Thyroid gland (tissue), 4 donors: ENCODE data around the gene C22orf31. TPM values are rescaled to one million over a fixed set of nuclear protein-coding genes. Genes with fewer than 3 reads are reported as not detected.

Source experiments
- DNase-seq, 2 donors: peaks; one replicate each; pipeline ENCODE4 v3.0.0-alpha.2; 2019
- H3K27ac ChIP-seq, 3 donors: fragments of 200-600 bp; sonication (generic); 1 replicate in 2 of 3; 2 replicates in 1 of 3; pipeline ENCODE4 v1.5.1; 2016 to 2019; ENCODE audit warnings: mild to moderate bottlenecking in 1 of 3, moderate library complexity in 1 of 3
- H3K27me3 ChIP-seq: fragments of 200-600 bp; sonication (generic); one replicate; pipeline ENCODE4 v1.5.1; 2019
- H3K36me3 ChIP-seq, 2 donors: fragments of 200-600 bp; sonication (generic); one replicate each; pipeline ENCODE4 v1.5.1; 2016 to 2019
- H3K4me1 ChIP-seq, 2 donors: fragments of 200-600 bp; sonication (generic); one replicate each; pipeline ENCODE4 v1.5.1; 2017 to 2019
- H3K4me3 ChIP-seq, 3 donors: fragments of 200-600 bp; sonication (generic); replicated peaks in 1 of 3; 1 replicate in 2 of 3; 2 replicates in 1 of 3; pipeline ENCODE4 v1.5.1; 2016; ENCODE audit warnings: mild to moderate bottlenecking in 1 of 3
- H3K9me3 ChIP-seq: fragments of 200-600 bp; sonication (generic); one replicate; pipeline ENCODE4 v1.5.1; 2017
- POLR2A ChIP-seq, 2 donors: fragments of 450-650 bp; IDR thresholded peaks; one replicate each; pipeline ENCODE4 v1.6.1; 2017; ENCODE audit warnings: antibody characterized with exemption in 2 of 2, mild to moderate bottlenecking in 2 of 2, moderate library complexity in 1 of 2
- WGBS, 2 donors: methylation state at CpG; one replicate each; pipeline ENCODE4 v1.1.5; 2017; 5-methylcytosine and 5-hydroxymethylcytosine counted together
- intact Hi-C: fragments of 100-400 bp; cut with DNase I; formaldehyde crosslinking; loops from one replicate; pipeline ENCODE4 v1.15.1; 2023
- total RNA-seq, 4 donors: library from RNA; depleted of rRNA; stranded (reverse); fragments of >200 nt; gene quantifications; one replicate each; pipeline ENCODE4 v1.2.3, GENCODE V29; 2016
- TF ChIP-seq, protein P1 (sequence below), 6 experiments: fragments of 200-600 bp in 3 of 6; fragments of 450-650 bp in 3 of 6; sonication (generic) in 3 of 6; IDR thresholded peaks; one replicate each; pipeline ENCODE4 v1.5.1; 2016 to 2019; ENCODE audit warnings: antibody characterized with exemption in 6 of 6, mild to moderate bottlenecking in 2 of 6, inconsistent platforms in 1 of 6, moderate library complexity in 1 of 6

The C22orf31 gene
- total RNA-seq, 4 donors from 2014 or later: not detected

DNA sequence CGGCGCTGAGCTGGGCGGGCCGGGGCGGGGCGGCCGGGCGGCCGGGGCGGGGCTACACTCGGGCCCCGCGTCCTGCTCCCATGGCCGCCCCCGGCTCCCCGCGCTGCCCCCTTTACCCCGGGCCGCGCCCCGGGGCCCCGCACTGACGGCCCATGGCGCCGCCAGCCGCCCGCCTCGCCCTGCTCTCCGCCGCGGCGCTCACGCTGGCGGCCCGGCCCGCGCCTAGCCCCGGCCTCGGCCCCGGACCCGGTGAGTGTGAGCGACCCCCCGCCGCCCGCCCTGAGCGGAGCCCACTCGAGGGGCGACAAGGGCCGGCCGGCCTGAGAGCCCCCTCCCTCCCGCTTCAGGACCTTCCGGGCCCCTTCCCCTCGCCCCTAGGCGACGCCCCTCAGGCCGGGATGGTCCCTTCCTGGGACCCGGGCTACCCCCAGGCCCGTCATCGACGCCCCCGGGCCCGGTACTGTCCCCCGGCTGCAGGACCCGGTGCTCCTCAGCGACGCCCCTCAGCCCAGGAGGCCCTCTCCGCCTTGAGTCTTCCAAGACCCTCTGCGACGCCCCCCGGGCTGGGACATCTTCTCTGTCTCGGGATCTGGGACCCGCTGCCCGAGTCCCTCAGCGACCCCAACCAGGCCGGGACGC, 11.5 kb upstream of the C22orf31 start, which contains the start of gene KREMEN1:
TSS of gene KREMEN1 (plus strand) at position 57 of the 639 bp plus-strand sequence. CDS start at position 153, 96 bp downstream.
- Histone ChIP-seq H3K4me3 (peak within 1 kb of the TSS; percentile 72 to 83 (median 81)), H3K27me3 (no peaks in the 10 kb centered on the region), H3K9me3 (no peaks in the 10 kb centered on the region), H3K4me1 (peaks cover 24 to 33% of the 10 kb centered on the region in 2 donors), H3K36me3 (no peaks in the 10 kb centered on the region), H3K27ac (peak within 1 kb of the TSS; percentile 47 to 74 (median 50))
- intact Hi-C loops: loop anchor here (10.0 kb wide), 1 partner anchor 82 kb away; no protein-coding TSS in a partner anchor
- 4% methylated on average over 15 to 21 of the region's 76 CpGs for WGBS, 2 donors
- peak in 1 of 2 donors; percentile 22 for DNase-seq
- TF ChIP-seq, protein P1, sequence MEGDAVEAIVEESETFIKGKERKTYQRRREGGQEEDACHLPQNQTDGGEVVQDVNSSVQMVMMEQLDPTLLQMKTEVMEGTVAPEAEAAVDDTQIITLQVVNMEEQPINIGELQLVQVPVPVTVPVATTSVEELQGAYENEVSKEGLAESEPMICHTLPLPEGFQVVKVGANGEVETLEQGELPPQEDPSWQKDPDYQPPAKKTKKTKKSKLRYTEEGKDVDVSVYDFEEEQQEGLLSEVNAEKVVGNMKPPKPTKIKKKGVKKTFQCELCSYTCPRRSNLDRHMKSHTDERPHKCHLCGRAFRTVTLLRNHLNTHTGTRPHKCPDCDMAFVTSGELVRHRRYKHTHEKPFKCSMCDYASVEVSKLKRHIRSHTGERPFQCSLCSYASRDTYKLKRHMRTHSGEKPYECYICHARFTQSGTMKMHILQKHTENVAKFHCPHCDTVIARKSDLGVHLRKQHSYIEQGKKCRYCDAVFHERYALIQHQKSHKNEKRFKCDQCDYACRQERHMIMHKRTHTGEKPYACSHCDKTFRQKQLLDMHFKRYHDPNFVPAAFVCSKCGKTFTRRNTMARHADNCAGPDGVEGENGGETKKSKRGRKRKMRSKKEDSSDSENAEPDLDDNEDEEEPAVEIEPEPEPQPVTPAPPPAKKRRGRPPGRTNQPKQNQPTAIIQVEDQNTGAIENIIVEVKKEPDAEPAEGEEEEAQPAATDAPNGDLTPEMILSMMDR (IDR thresholded peaks at IDR 0.05): no peak
- peak in 1 of 2 donors; percentile 58 for TF ChIP-seq POLR2A (IDR thresholded peaks at IDR 0.05)

DNA sequence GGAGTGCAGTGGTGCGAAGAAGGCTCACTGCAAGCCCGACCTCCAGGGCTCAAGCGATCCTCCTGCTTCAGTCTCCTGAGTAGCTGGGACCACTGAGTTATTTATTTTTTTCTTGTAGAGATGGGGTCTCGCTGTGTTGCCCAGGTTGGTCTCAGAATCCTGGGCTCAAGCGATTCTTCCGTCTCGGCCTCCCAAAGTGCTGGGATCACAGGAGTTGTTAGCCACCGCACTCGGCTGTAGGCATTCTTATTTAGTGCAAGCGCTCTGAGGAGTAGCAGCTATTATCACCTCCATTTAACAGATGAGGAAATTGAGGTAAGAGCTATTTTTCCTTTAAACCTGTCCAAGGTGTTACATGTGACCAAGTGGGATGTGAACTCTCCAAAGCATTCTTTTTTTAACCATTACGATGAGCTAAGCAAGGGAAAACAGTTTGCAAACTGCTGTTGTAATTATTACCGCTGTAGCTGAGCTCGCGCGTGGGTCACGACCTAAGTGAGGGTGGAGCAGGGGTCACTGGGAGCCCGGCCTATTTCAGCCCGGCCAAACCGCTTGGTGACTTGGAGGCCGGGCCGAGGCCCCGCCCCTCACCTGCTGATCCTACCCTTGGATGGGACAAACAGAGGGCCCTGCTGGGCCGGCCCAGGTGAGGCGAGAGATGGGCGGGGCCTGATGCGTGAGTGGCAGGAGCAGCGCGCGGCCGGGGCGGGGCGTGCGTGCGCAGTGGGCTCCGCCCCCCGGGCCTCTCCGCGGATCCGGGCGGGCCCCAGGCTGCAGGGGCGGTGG, 10.8 kb upstream of the C22orf31 start:
- Histone ChIP-seq H3K4me3 (peak overlapping the region in 1 of 3 donors; percentile 24), H3K36me3 (no peaks in the 10 kb centered on the region), H3K27ac (no peak overlapping the region), H3K27me3 (no peaks in the 10 kb centered on the region), H3K9me3 (no peaks in the 10 kb centered on the region), H3K4me1 (peaks cover 16 to 27% of the 10 kb centered on the region in 2 donors)
- 33 to 45% methylated on average over 22 to 31 of the region's 41 CpGs for WGBS, 2 donors
- TF ChIP-seq, protein P1 (IDR thresholded peaks at IDR 0.05): no peak
- TF ChIP-seq POLR2A (IDR thresholded peaks at IDR 0.05): no peak
- intact Hi-C loops: loop anchor here (10.0 kb wide), 1 partner anchor 82 kb away; no protein-coding TSS in a partner anchor
- DNase-seq: peak; percentile 98 to 99

DNA sequence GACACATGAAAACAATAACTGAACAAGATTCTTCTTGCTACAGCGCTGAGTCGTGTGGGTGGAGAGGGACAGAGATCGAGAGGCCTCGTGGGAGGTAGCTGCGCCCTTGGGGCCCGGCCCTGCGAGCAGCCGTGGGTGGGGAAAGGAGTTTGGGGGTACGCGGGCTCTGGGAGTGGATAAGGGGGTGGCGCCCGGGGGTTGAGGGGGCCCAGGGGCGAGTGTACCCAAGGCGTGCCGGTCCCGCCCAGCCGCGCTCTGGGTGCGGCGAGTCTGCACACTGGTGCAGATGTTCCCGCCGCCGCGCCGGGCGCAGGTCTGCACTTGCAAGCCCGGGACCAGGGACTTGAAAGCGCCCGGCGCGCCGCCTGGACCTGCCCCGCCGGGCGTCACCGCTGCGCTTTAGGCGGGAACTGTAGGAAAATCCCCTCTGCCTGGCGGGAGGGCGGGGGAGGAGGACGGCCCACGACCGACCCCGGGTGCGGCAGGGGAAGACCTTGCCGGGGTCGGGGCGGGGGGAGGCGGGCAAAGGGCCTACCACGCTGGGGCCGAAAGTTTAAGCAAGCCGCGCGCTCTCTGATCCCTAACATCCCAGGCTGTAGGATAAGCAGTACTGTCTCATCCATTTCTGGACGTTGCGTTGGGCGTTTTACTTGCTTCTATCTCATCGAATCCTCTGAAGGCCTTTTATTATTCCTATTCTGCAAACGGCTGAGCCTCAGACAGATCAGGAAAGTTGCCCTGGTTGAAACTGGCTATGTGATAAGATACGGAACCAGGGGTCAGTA, 9.8 kb upstream of the C22orf31 start:
- Histone ChIP-seq H3K27ac (no peak overlapping the region), H3K36me3 (no peaks in the 10 kb centered on the region), H3K4me3 (peak overlapping the region; percentile 2 to 20 (median 17)), H3K4me1 (peaks cover 15 to 27% of the 10 kb centered on the region in 2 donors), H3K9me3 (no peaks in the 10 kb centered on the region), H3K27me3 (no peaks in the 10 kb centered on the region)
- WGBS, 2 donors: 12 to 17% methylated on average over 14 to 31 of the region's 60 CpGs
- peak; percentile 56 to 60 for DNase-seq
- intact Hi-C loops: loop anchor here (10.0 kb wide), 1 partner anchor 83 kb away; no protein-coding TSS in a partner anchor
- TF ChIP-seq POLR2A (IDR thresholded peaks at IDR 0.05): no peak
- TF ChIP-seq, protein P1 (IDR thresholded peaks at IDR 0.05): no peak

DNA sequence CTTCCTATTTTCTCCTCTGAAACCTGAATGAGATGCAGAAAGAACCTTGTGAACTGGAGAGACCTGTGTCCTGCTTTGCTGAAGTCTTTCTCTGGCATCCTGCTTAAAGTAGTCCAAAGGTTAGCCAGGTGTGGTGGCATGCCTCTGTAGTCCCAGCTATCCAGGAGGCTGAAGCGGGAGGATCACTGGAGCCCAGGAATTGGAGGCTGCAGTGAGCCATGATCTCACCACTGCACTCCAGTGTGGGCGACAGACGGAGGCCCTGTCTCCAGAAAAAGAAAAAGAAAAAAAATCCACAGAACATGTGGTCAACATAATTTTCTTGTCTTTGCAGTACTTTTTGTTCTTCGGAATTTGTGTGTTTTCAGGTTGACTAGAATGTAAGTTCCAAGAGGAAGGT, 8.9 kb upstream of the C22orf31 start:
- DNase-seq: no peak
- no peaks in the 10 kb centered on the region for H3K36me3 ChIP-seq
- no peak overlapping the region for H3K4me3 ChIP-seq
- H3K4me1 ChIP-seq: peaks cover 15 to 27% of the 10 kb centered on the region in 2 donors
- no peaks in the 10 kb centered on the region for H3K9me3 ChIP-seq
- no peak overlapping the region for H3K27ac ChIP-seq
- no peak for TF ChIP-seq POLR2A (IDR thresholded peaks at IDR 0.05)
- TF ChIP-seq, protein P1 (IDR thresholded peaks at IDR 0.05): no peak
- intact Hi-C loops: loop anchor here (10.0 kb wide), 1 partner anchor 84 kb away; no protein-coding TSS in a partner anchor
- H3K27me3 ChIP-seq: no peaks in the 10 kb centered on the region
- 97 to 98% methylated on average over 4 of the region's 4 CpGs for WGBS, 2 donors
